Hepatocyte (in vitro differentiated cells): ENCODE results near the gene JDP2. TPM values are rescaled to one million over a fixed set of nuclear protein-coding genes. Genes with fewer than 3 reads are reported as not detected.

Experiments
- DNase-seq: peaks from one replicate; pipeline ENCODE4 v3.0.0-alpha.2; 2016; ENCODE audit warnings: low spot score
- H2AFZ ChIP-seq: fragments of 200-600 bp; sonication (generic); 2 replicates; pipeline ENCODE4 v1.6.0; 2016; ENCODE audit warnings: antibody characterized with exemption, mild to moderate bottlenecking
- H3K27ac ChIP-seq: fragments of 200-600 bp; sonication (generic); 2 replicates; pipeline ENCODE4 v1.5.1; 2016; ENCODE audit warnings: mild to moderate bottlenecking
- H3K27me3 ChIP-seq: fragments of 200-600 bp; sonication (generic); 2 replicates; pipeline ENCODE4 v1.6.1; 2016
- H3K36me3 ChIP-seq: fragments of 200-600 bp; sonication (generic); replicated peaks from 2 replicates; pipeline ENCODE4 v1.5.1; 2016; ENCODE audit warnings: low read depth; ENCODE audit not compliant: insufficient read depth
- H3K4me1 ChIP-seq: fragments of 200-600 bp; sonication (generic); 2 replicates; pipeline ENCODE4 v1.5.1; 2016; ENCODE audit warnings: mild to moderate bottlenecking, moderate library complexity; ENCODE audit not compliant: insufficient read depth
- H3K4me2 ChIP-seq: fragments of 200-600 bp; sonication (generic); 2 replicates; pipeline ENCODE4 v1.6.0; 2016
- H3K4me3 ChIP-seq: fragments of 200-600 bp; sonication (generic); 2 replicates; pipeline ENCODE4 v1.5.1; 2016; ENCODE audit warnings: mild to moderate bottlenecking
- H3K79me2 ChIP-seq: fragments of 200-600 bp; sonication (generic); 2 replicates; pipeline ENCODE4 v1.6.0; 2017; ENCODE audit warnings: mild to moderate bottlenecking
- H3K9me2 ChIP-seq: fragments of 200-600 bp; sonication (generic); replicated peaks from 2 replicates; pipeline ENCODE4 v1.6.0; 2017; ENCODE audit warnings: mild to moderate bottlenecking; ENCODE audit not compliant: insufficient read depth
- H3K9me3 ChIP-seq: fragments of 200-600 bp; sonication (generic); 2 replicates; pipeline ENCODE4 v1.5.1; 2016; ENCODE audit warnings: low read depth, mild to moderate bottlenecking
- H4K20me1 ChIP-seq: fragments of 200-600 bp; sonication (generic); 2 replicates; pipeline ENCODE4 v1.6.0; 2016; ENCODE audit warnings: mild to moderate bottlenecking; ENCODE audit not compliant: insufficient read depth, poor library complexity, severe bottlenecking
- CTCF ChIP-seq: fragments of 200-600 bp; sonication (generic); IDR thresholded peaks from 2 replicates; pipeline ENCODE4 v1.5.1; 2016; ENCODE audit warnings: antibody characterized with exemption, mild to moderate bottlenecking; ENCODE audit not compliant: poor library complexity
- EZH2 ChIP-seq: fragments of 200-600 bp; sonication (generic); IDR thresholded peaks from 2 replicates; pipeline ENCODE4 v1.6.1; 2016; ENCODE audit warnings: antibody characterized with exemption, mild to moderate bottlenecking, borderline replicate concordance
- EZH2phosphoT487 ChIP-seq: fragments of 200-600 bp; sonication (generic); IDR thresholded peaks from one replicate; pipeline ENCODE4 v1.6.1; 2018; ENCODE audit warnings: antibody characterized with exemption, mild to moderate bottlenecking, low read depth, moderate library complexity; ENCODE audit not compliant: unreplicated experiment, severe bottlenecking
- WGBS: methylation state at CpG from one replicate; pipeline ENCODE4 v1.1.6; 2016; ENCODE audit warnings: low lambda C conversion rate; ENCODE audit errors: missing lambda C conversion rate; 5-methylcytosine and 5-hydroxymethylcytosine counted together
- polyA plus RNA-seq: library from polyadenylated mRNA; unstranded; fragments of >200 nt; fragmentation: Nextera tagmentation; extraction: Ambion mirVana; gene quantifications from 2 replicates; pipeline ENCODE4 v1.2.1, GENCODE V29; 2016
- total RNA-seq: library from RNA; depleted of rRNA; stranded (reverse); fragments of >200 nt; gene quantifications from 2 replicates; pipeline ENCODE4 v1.2.3, GENCODE V29; 2014

JDP2 gene
- total and polyA plus RNA-seq, 2 experiments from 2014 or later = 68.9 to 85.4 TPM

GRCh38 chr14:75440733-75441477 lies 13.1 kb downstream of the JDP2 start:
- Histone ChIP-seq H3K79me2 (peaks cover 74% of the 10 kb centered on the region), H3K4me2 (no peak overlapping the region)

DNA sequence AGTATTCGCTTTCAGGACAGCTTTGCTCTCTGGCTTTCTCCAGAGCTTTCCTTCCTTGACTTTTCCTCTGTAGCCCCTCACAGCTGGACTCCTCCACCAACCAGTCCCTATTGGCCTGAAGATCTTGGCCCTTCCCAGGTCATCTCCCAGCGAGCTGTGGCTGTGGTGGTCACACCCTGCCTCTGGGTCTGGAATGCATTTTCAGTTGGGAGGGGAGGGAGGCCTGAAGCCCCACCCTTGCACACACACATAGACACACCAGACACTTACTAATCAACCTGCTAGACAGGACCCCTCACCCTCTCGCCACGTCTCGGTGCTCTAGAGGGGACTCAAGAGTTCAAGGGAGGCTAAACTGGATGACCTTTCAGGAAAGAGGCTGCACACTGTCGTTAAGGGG lies 13.9 kb downstream of the JDP2 start:
- H3K36me3 ChIP-seq = peaks cover 4% of the 10 kb centered on the region
- H3K9me2 ChIP-seq = no peaks in the 10 kb centered on the region
- 79% methylated on average over 6 of the region's 6 CpGs for WGBS
- peaks cover 72% of the 10 kb centered on the region for H3K79me2 ChIP-seq
- no peaks in the 10 kb centered on the region for H3K4me1 ChIP-seq
- no peaks in the 10 kb centered on the region for H3K27me3 ChIP-seq
- H4K20me1 ChIP-seq = peaks cover 46% of the 10 kb centered on the region
- no peak for DNase-seq
- H3K4me3 ChIP-seq = no peak overlapping the region
- no peak overlapping the region for H2AFZ ChIP-seq
- no peak overlapping the region for H3K27ac ChIP-seq
- no peak overlapping the region for H3K4me2 ChIP-seq
- TF ChIP-seq EZH2 = no peak
- no peak for TF ChIP-seq CTCF
- no peaks in the 10 kb centered on the region for H3K9me3 ChIP-seq

More at GRCh38 chr14:75440733-75441477, 13.1 kb downstream of the JDP2 start:
- 79% methylated on average over 14 of the region's 14 CpGs for WGBS
- no peak overlapping the region for H3K27ac ChIP-seq
- no peak for DNase-seq
- no peaks in the 10 kb centered on the region for H3K27me3 ChIP-seq
- H3K36me3 ChIP-seq = peaks cover 4% of the 10 kb centered on the region
- no peak overlapping the region for H3K4me3 ChIP-seq
- H3K9me2 ChIP-seq = no peaks in the 10 kb centered on the region
- no peaks in the 10 kb centered on the region for H3K4me1 ChIP-seq
- no peaks in the 10 kb centered on the region for H3K9me3 ChIP-seq
- TF ChIP-seq EZH2 (no peak), CTCF (no peak), EZH2phosphoT487 (no peak)
- H4K20me1 ChIP-seq = peaks cover 53% of the 10 kb centered on the region
- no peak overlapping the region for H2AFZ ChIP-seq

DNA sequence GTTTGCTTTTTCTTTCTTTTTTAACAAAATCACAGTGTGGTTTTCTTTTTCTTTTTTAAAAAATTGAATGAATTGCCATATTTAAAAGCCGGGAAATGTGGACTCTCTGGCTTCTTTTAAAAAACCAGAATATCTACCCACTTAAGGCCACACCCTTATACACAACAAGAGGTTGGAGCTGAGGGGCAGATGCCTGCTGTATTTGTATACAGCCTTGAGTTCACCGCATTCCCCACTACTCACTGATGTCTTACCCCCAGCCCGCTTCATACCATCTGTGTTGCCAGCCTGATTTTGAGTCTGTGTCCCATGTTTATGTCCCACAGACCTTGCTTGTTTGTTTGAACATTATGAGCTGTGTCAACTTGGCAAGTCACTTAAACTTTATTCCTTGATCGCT lies 14.3 kb downstream of the JDP2 start:
- WGBS = 96% methylated on average over 4 of the region's 4 CpGs
- H3K4me2 ChIP-seq = no peak overlapping the region
- no peaks in the 10 kb centered on the region for H3K4me1 ChIP-seq
- no peaks in the 10 kb centered on the region for H3K9me3 ChIP-seq
- TF ChIP-seq EZH2phosphoT487 = no peak
- TF ChIP-seq EZH2 = no peak
- TF ChIP-seq CTCF = no peak
- no peak overlapping the region for H3K27ac ChIP-seq
- H2AFZ ChIP-seq = no peak overlapping the region
- H3K36me3 ChIP-seq = peaks cover 4% of the 10 kb centered on the region
- no peaks in the 10 kb centered on the region for H3K27me3 ChIP-seq
- no peak for DNase-seq
- peaks cover 42% of the 10 kb centered on the region for H4K20me1 ChIP-seq
- H3K9me2 ChIP-seq = no peaks in the 10 kb centered on the region
- H3K4me3 ChIP-seq = no peak overlapping the region
- H3K79me2 ChIP-seq = peaks cover 73% of the 10 kb centered on the region

- Histone ChIP-seq H3K79me2 (peaks cover 69% of the 10 kb centered on the region), H3K36me3 (peaks cover 4% of the 10 kb centered on the region), H3K27me3 (no peaks in the 10 kb centered on the region), H3K4me3 (no peak overlapping the region), H3K4me2 (no peak overlapping the region), H4K20me1 (peaks cover 38% of the 10 kb centered on the region), H3K4me1 (no peaks in the 10 kb centered on the region), H3K9me3 (no peaks in the 10 kb centered on the region), H3K9me2 (no peaks in the 10 kb centered on the region), H2AFZ (no peak overlapping the region), H3K27ac (no peak overlapping the region)
- no peak for DNase-seq
- TF ChIP-seq CTCF (no peak), EZH2phosphoT487 (no peak), EZH2 (no peak)
- 91% methylated on average over 8 of the region's 8 CpGs for WGBS
These were observed 14.8 kb downstream of the JDP2 start for GRCh38 chr14:75442642-75443041.
